Activated naive CD8-positive, alpha-beta T cell treated with anti-CD3 and anti-CD28 coated beads for 36 hours (primary cell): Measurements from ENCODE around the gene BTD. TPM values are rescaled to one million over a fixed set of nuclear protein-coding genes. Genes with fewer than 3 reads are reported as not detected.

Experiments
- DNase-seq: peaks from one replicate; pipeline ENCODE4 v3.0.0; 2021
- H3K27ac Mint-ChIP-seq: one replicate; pipeline ENCODE4 v1.8.0; 2022; ENCODE audit warnings: mild to moderate bottlenecking, moderate library complexity, mixed read lengths
- H3K27me3 Mint-ChIP-seq: one replicate; pipeline ENCODE4 v1.8.0; 2022; ENCODE audit warnings: mild to moderate bottlenecking, mixed read lengths
- H3K36me3 Mint-ChIP-seq: one replicate; pipeline ENCODE4 v1.8.0; 2021; ENCODE audit warnings: mild to moderate bottlenecking, mixed read lengths
- H3K4me1 Mint-ChIP-seq: one replicate; pipeline ENCODE4 v1.8.0; 2021; ENCODE audit warnings: mixed read lengths
- H3K4me3 Mint-ChIP-seq: one replicate; pipeline ENCODE4 v1.8.0; 2022; ENCODE audit warnings: mild to moderate bottlenecking, moderate library complexity, mixed read lengths
- H3K9me3 Mint-ChIP-seq: one replicate; pipeline ENCODE4 v1.8.0; 2022; ENCODE audit warnings: mixed read lengths
- total RNA-seq, 2 experiments: library from RNA; stranded (reverse); gene quantifications; one replicate each; pipeline ENCODE4 v1.2.3, GENCODE V29; 2021

Gene BTD
- total RNA-seq, 2 experiments from 2014 or later, result 2.2 to 2.7 TPM

DNA sequence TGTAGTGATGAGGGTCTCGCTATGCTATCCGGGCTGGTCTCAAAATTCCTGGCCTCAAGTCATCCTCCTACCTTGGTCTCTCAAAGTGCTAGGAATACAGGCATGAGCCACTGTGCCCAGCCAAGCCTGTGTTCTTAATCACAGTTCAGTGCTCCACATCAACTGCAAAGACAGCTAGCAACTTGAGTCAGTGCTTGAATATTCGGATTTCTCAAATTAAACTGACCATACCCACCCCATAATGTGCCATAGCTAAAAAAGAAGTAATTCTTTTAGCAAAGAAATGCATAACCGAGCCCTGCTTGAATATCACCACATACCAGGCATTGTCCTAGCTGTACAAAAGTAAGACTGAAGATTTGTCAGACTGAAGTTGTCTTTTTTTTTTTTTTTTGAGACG is 89.2 kb downstream of the BTD start:
- Mint-ChIP-seq H3K36me3 (peaks cover 8% of the 10 kb centered on the region), H3K9me3 (no peaks in the 10 kb centered on the region), H3K4me1 (peaks cover 2% of the 10 kb centered on the region), H3K27ac (no peak overlapping the region), H3K27me3 (no peaks in the 10 kb centered on the region), H3K4me3 (no peak overlapping the region)
- DNase-seq, result no peak

DNA sequence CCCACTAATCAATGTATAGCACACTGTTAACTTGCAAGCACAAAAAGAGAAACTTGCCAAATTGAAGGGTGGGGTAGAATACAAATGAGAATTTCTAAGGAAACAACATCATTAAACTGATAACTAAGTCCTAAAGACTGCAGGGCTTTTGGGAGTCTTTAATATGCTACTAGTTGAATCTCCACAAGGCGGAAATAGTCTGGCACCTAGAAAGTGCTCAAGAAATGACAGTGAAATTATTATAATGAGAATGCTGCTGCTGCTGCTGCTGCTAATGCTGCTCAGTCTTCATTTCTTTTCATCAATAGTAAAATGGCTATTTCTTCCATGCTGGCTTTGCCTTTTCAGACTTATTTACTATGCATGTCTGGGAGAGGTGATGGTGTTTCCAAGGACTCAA is 91.8 kb downstream of the BTD start:
- H3K4me1 Mint-ChIP-seq, result peaks cover 2% of the 10 kb centered on the region
- H3K27ac Mint-ChIP-seq, result no peak overlapping the region
- H3K9me3 Mint-ChIP-seq, result no peaks in the 10 kb centered on the region
- DNase-seq, result no peak
- no peak overlapping the region for H3K4me3 Mint-ChIP-seq
- no peaks in the 10 kb centered on the region for H3K27me3 Mint-ChIP-seq
- H3K36me3 Mint-ChIP-seq, result peaks cover 12% of the 10 kb centered on the region

DNA sequence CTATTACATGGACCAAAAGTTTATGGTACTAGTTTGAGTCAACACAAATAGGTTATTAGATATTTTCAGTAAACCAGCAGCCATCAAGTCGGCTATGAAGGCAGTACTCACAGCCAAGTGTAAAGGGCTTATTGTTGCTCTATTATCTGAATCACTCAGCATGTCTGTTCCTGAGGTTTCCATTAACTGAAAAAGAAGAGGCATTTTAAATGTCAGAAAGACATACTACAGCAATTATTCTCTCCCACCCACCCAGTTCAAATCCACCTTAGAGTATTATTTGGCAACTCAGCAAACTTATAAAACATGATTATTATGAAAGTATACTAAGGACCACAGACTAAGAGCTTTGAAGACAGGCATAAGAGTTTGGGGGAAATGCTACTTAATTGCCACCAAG is 93.1 kb downstream of the BTD start:
- no peak for DNase-seq
- Mint-ChIP-seq H3K27me3 (no peaks in the 10 kb centered on the region), H3K4me1 (peaks cover 2% of the 10 kb centered on the region), H3K9me3 (no peaks in the 10 kb centered on the region), H3K36me3 (peaks cover 19% of the 10 kb centered on the region), H3K4me3 (no peak overlapping the region), H3K27ac (no peak overlapping the region)

Other genes with a start within 250 kb of the BTD start
- 10 to 100 TPM; 21.9 to 26.7 TPM for gene METTL6, start 174.2 kb upstream of the BTD start, total RNA-seq
- 10 to 100 TPM; 24.6 to 24.9 TPM for gene EAF1, start 174.1 kb upstream of the BTD start, total RNA-seq
- under 1 TPM; 0.48 to 0.74 TPM for gene COLQ, start 80.0 kb upstream of the BTD start, total RNA-seq
- gene HACL1, start 176 bp upstream of the BTD start, total RNA-seq, result 10 to 100 TPM; 23.0 to 23.3 TPM
- gene ANKRD28, start 196.2 kb downstream of the BTD start, total RNA-seq, result 10 to 100 TPM; 31.2 to 33.1 TPM